K562 (cell line): ENCODE measurements around the gene SMARCA4. TPM values are rescaled to one million over a fixed set of nuclear protein-coding genes. Genes with fewer than 3 reads are reported as not detected.
A peak's percentile ranks its signal among the peaks of the same experiment; 100 is the strongest.

ENCODE experiments used
- ATAC-seq: fragments of 200-7000 bp; cut with Tn5 transposase; 3 replicates; pipeline ENCODE4 v1.9.1; 2020; ENCODE audit warnings: moderate library complexity
- BruUV-seq: library from RNA; stranded (reverse); fragments of 400-500 nt; replicated peaks from 2 replicates; lab custom pipeline; 2021; lab: Mats Ljungman, UMichigan
- CTCF ChIA-PET: fragments of 300-600 bp; formaldehyde crosslinking; extraction: SDS; loops from one replicate; lab custom pipeline; 2021; ENCODE audit warnings: low intra/inter-chr PET ratio; lab: Yijun Ruan, JAX
- POLR2A ChIA-PET: fragments of 300-600, 350-650 bp; sonication (Branson Sonifier 250); formaldehyde crosslinking; extraction: SDS; loops from one replicate; lab custom pipeline; 2021; ENCODE audit warnings: antibody characterized with exemption, inconsistent platforms; lab: Yijun Ruan, JAX
- DNase-seq, 4 experiments: peaks; one replicate each; pipeline versions ENCODE4 v3.0.0 to v3.0.0-alpha.2; 2011 to 2018; ENCODE audit warnings: low spot score in 3 of 4, mixed read lengths in 3 of 4; ENCODE audit errors: extremely low read depth in 1 of 4
- FAIRE-seq: peaks from 2 replicates; lab custom pipeline; 2011; peaks lifted over from hg19 to GRCh38; lab: Jason Lieb, UNC
- H2AFZ ChIP-seq: 2 replicates; pipeline ENCODE4 v1.6.0; 2011; ENCODE audit warnings: low read depth, low read length, control low read depth, inconsistent platforms
- H3K27ac ChIP-seq: fragments of 200-600 bp; 3 replicates; pipeline ENCODE4 v1.8.0; 2011; ENCODE audit warnings: low read depth, mild to moderate bottlenecking, control low read depth, inconsistent platforms, low read length, moderate library complexity, mixed read lengths; ENCODE audit errors: extremely low read depth
- H3K27me3 ChIP-seq, 2 experiments: fragments of 300-600 bp in 1 of 2; 2 replicates in 1 of 2; 3 replicates in 1 of 2; pipeline versions ENCODE4 v1.6.0 to v1.8.0; 2011; ENCODE audit warnings: inconsistent platforms in 2 of 2, low read length in 2 of 2, mild to moderate bottlenecking in 1 of 2, mixed read lengths in 1 of 2, moderate library complexity in 1 of 2; ENCODE audit not compliant: control insufficient read depth in 2 of 2, insufficient read depth in 2 of 2
- H3K36me3 ChIP-seq: fragments of 300-600 bp; 3 replicates; pipeline ENCODE4 v1.8.0; 2011; ENCODE audit warnings: mild to moderate bottlenecking, low read length, inconsistent platforms; ENCODE audit not compliant: control insufficient read depth, insufficient read depth
- H3K4me1 ChIP-seq, 2 experiments: fragments of 200-600 bp in 1 of 2; replicated peaks in 1 of 2; 2 replicates in 1 of 2; 3 replicates in 1 of 2; pipeline versions ENCODE4 v1.5.1 to v1.8.0; 2011; ENCODE audit warnings: inconsistent platforms in 2 of 2, low read length in 2 of 2, mild to moderate bottlenecking in 1 of 2, mixed read lengths in 1 of 2, moderate library complexity in 1 of 2; ENCODE audit not compliant: control insufficient read depth in 2 of 2, insufficient read depth in 2 of 2
- H3K4me2 ChIP-seq: 2 replicates; pipeline ENCODE4 v1.6.1; 2011; ENCODE audit warnings: low read length, control low read depth, inconsistent platforms, mixed read lengths; ENCODE audit not compliant: insufficient read depth
- H3K4me3 ChIP-seq: fragments of 200-600 bp; sonication (generic), shearing (Covaris generic); 2 replicates; pipeline ENCODE4 v1.5.1; 2016; ENCODE audit warnings: control low read depth, inconsistent platforms
- H3K79me2 ChIP-seq: fragments of 200-600 bp; 3 replicates; pipeline ENCODE4 v1.8.0; 2011; ENCODE audit warnings: low read length, inconsistent platforms; ENCODE audit not compliant: control insufficient read depth, insufficient read depth
- H3K9ac ChIP-seq, 2 experiments: 2 replicates each; pipeline versions ENCODE4 v1.6.0 to v1.6.1; 2011; ENCODE audit warnings: low read depth in 2 of 2, low read length in 2 of 2, control low read depth in 1 of 2, inconsistent platforms in 1 of 2, mild to moderate bottlenecking in 1 of 2, mixed read lengths in 1 of 2; ENCODE audit not compliant: insufficient read depth in 1 of 2
- H3K9me1 ChIP-seq: one replicate; pipeline ENCODE4 v1.6.0; 2011; ENCODE audit warnings: inconsistent platforms, mild to moderate bottlenecking, low read length, moderate library complexity; ENCODE audit not compliant: control insufficient read depth, insufficient read depth
- H3K9me3 ChIP-seq: replicated peaks from 2 replicates; pipeline ENCODE4 v1.5.1; 2011; ENCODE audit warnings: low read depth, low read length, inconsistent platforms; ENCODE audit not compliant: control insufficient read depth, insufficient read depth
- H4K20me1 ChIP-seq: replicated peaks from 2 replicates; pipeline ENCODE4 v1.6.1; 2011; ENCODE audit warnings: low read length, inconsistent platforms, mixed read lengths; ENCODE audit not compliant: control insufficient read depth, insufficient read depth
- ASH1L ChIP-seq: fragments of 450-650 bp; IDR thresholded peaks from 2 replicates; pipeline ENCODE4 v1.6.1; 2018; ENCODE audit warnings: borderline replicate concordance, mild to moderate bottlenecking, low read depth; ENCODE audit not compliant: partially characterized antibody
- BACH1 ChIP-seq: fragments of 200-800 bp; sonication (Bioruptor generic); IDR thresholded peaks from 2 replicates; pipeline ENCODE4 v1.6.1; 2016; ENCODE audit warnings: missing genetic modification characterization, missing compliant biosample characterization
- BCOR ChIP-seq: fragments of 450-650 bp; IDR thresholded peaks from 2 replicates; pipeline ENCODE4 v1.6.1; 2016
- CBFA2T3 ChIP-seq: fragments of 450-650 bp; IDR thresholded peaks from 2 replicates; pipeline ENCODE4 v1.6.1; 2017
- EP300 ChIP-seq: IDR thresholded peaks from 2 replicates; pipeline ENCODE4 v1.6.1; 2012; ENCODE audit warnings: low read length, improper control_type of control experiment
- HEY1 ChIP-seq: fragments of 250-450 bp; sonication (Bioruptor Pico); IDR thresholded peaks from 2 replicates; pipeline ENCODE4 v1.5.0; 2020; ENCODE audit warnings: mild to moderate bottlenecking, moderate library complexity, borderline replicate concordance
- NR2F6 ChIP-seq: fragments of 450-650 bp; formaldehyde crosslinking; IDR thresholded peaks from 2 replicates; pipeline ENCODE4 v1.4.0; 2020; ENCODE audit warnings: mild to moderate bottlenecking
- POLR2G ChIP-seq: fragments of 200-400 bp; formaldehyde crosslinking; IDR thresholded peaks from 2 replicates; pipeline ENCODE4 v1.6.1; 2017; ENCODE audit warnings: low read depth, mild to moderate bottlenecking, antibody characterized with exemption, low read length, moderate library complexity
- SNIP1 ChIP-seq: fragments of 450-650 bp; IDR thresholded peaks from 2 replicates; pipeline ENCODE4 v1.7.1; 2017; ENCODE audit warnings: low read depth, mild to moderate bottlenecking
- SRSF7 ChIP-seq: fragments of 200-400 bp; formaldehyde crosslinking; optimal IDR thresholded peaks from 2 replicates; pipeline ENCODE3; 2017; ENCODE audit warnings: mild to moderate bottlenecking, low read depth, low read length
- TGIF2 ChIP-seq: sonication (generic); formaldehyde crosslinking; IDR thresholded peaks from 2 replicates; pipeline ENCODE4 v1.8.1; 2022; ENCODE audit warnings: mild to moderate bottlenecking, missing genetic modification reagents, moderate library complexity
- TOE1 ChIP-seq, 2 experiments: fragments of 450-650 bp in 1 of 2; sonication (generic) in 1 of 2; formaldehyde crosslinking in 1 of 2; IDR thresholded peaks; 2 replicates each; pipeline versions ENCODE4 v1.7.1 to v1.8.0; 2016 to 2022; ENCODE audit warnings: borderline replicate concordance in 2 of 2, mild to moderate bottlenecking in 2 of 2, antibody characterized with exemption in 1 of 2, inconsistent platforms in 1 of 2, low read depth in 1 of 2, missing genetic modification reagents in 1 of 2, moderate library complexity in 1 of 2
- ZNF232 ChIP-seq: sonication (generic); formaldehyde crosslinking; IDR thresholded peaks from 2 replicates; pipeline ENCODE4 v1.8.0; 2022; ENCODE audit warnings: mild to moderate bottlenecking, missing genetic modification reagents
- ZNF584 ChIP-seq: fragments of 200-800 bp; sonication (Bioruptor generic); IDR thresholded peaks from 2 replicates; pipeline ENCODE4 v1.6.1; 2016; ENCODE audit warnings: low read depth, mild to moderate bottlenecking, missing genetic modification characterization, missing compliant biosample characterization
- WGBS: fragments of 100-300 bp; shearing (Covaris generic); methylation state at CpG from one replicate; pipeline ENCODE4 v1.1.6; 2016; ENCODE audit warnings: low coverage, mixed read lengths; ENCODE audit not compliant: insufficient coverage; ENCODE audit errors: missing lambda C conversion rate; 5-methylcytosine and 5-hydroxymethylcytosine counted together
- in situ Hi-C: fragments of 300-500 bp; cut with MboI; formaldehyde crosslinking; loops from 4 replicates; pipeline ENCODE4 v1.15.0; 2018; ENCODE audit warnings: inconsistent platforms, mixed read lengths
- intact Hi-C: fragments of 100-400 bp; cut with micrococcal nuclease; formaldehyde crosslinking; loops from 2 replicates; pipeline ENCODE4 v1.14.2; 2022
- polyA plus RNA-seq, 8 experiments: library from polyadenylated mRNA; depleted of rRNA in 4 of 8; stranded (reverse) in 5 of 8; unstranded in 3 of 8; fragments of >200 nt; fragmentation: Nextera tagmentation in 2 of 8; fragmentation: Illumina TruSeq in 1 of 8; extraction: Ambion mirVana in 2 of 8; extraction: Trizol in 1 of 8; gene quantifications; 2 replicates each; pipeline versions ENCODE4 v1.2.1 to v1.2.3, GENCODE V29; 2011 to 2014; ENCODE audit warnings: inconsistent platforms in 1 of 8, missing spikeins in 1 of 8
- total RNA-seq, 7 experiments: library from RNA; depleted of rRNA in 6 of 7; stranded (reverse); fragments of >200 nt in 6 of 7; fragmentation: Illumina TruSeq in 2 of 7; extraction: Trizol in 2 of 7; gene quantifications; 2 replicates each; pipeline versions ENCODE4 v1.2.1 to v1.2.3, GENCODE V29; 2011 to 2021; ENCODE audit warnings: low replicate concordance in 1 of 7
- TF ChIP-seq, protein P1 (sequence below): sonication (generic); formaldehyde crosslinking; IDR thresholded peaks from 2 replicates; pipeline ENCODE4 v1.8.1; 2022; ENCODE audit warnings: missing genetic modification reagents

The SMARCA4 gene
- total and polyA plus RNA-seq, 9 of the 15 experiments (the other 6 are each of a cell fraction or from before 2014, with no cell fraction given) = 19.3 to 207 (median 52.1) TPM

DNA sequence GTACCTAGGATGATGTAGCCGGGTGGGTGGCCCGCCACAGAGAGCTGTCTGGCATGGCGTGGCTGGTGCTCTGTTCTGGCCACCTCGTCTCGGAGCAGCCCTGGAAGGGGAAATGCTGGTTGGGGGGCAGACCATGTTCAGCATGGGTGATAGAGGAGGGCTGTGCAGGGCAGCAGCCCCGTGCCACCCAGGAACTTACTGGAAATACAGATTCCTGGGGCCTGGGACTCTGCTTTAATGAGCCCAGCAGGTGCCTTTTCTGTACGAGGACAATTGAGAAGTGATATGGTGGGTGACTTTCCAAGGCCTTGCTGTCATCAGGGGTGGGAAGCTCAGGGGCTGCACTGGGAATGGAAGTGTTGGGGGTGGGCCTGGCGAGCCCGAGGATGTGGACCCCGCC is 24.7 kb downstream of the SMARCA4 start:
- no peak overlapping the region for H3K4me2 ChIP-seq
- intact Hi-C loops = no loop called here
- in situ Hi-C loops = no loop called here
- H3K36me3 ChIP-seq = peaks cover 81% of the 10 kb centered on the region; the same call in 2 of the 3 replicates
- no peak overlapping the region for H2AFZ ChIP-seq
- H3K79me2 ChIP-seq = peaks cover 42% of the 10 kb centered on the region
- no TSS peak for BruUV-seq
- H3K4me3 ChIP-seq = no peak overlapping the region
- POLR2A ChIA-PET = no interaction called here
- no peak for FAIRE-seq
- 92% methylated on average over 9 of the region's 10 CpGs for WGBS
- no peak for ATAC-seq
- CTCF ChIA-PET = no interaction called here
- no peaks in the 10 kb centered on the region; the same call in 1 of the 2 replicates for H4K20me1 ChIP-seq
- H3K9ac ChIP-seq = no peak overlapping the region
- TF ChIP-seq ZNF584 (CRISPR knock-in tag) (no peak), POLR2G (0 out of 2 replicates have a peak, but pooled peaks have one; percentile 5), CBFA2T3 (peak; percentile 77)
- H3K9me1 ChIP-seq = no peaks in the 10 kb centered on the region
- H3K4me1 ChIP-seq = peaks cover 0 to 3% of the 10 kb centered on the region in 2 experiments; a peak in 1 of 5 replicates
- DNase-seq = no peak
- no peak overlapping the region for H3K27ac ChIP-seq
- no peaks in the 10 kb centered on the region for H3K9me3 ChIP-seq
- H3K27me3 ChIP-seq = no peaks in the 10 kb centered on the region

DNA sequence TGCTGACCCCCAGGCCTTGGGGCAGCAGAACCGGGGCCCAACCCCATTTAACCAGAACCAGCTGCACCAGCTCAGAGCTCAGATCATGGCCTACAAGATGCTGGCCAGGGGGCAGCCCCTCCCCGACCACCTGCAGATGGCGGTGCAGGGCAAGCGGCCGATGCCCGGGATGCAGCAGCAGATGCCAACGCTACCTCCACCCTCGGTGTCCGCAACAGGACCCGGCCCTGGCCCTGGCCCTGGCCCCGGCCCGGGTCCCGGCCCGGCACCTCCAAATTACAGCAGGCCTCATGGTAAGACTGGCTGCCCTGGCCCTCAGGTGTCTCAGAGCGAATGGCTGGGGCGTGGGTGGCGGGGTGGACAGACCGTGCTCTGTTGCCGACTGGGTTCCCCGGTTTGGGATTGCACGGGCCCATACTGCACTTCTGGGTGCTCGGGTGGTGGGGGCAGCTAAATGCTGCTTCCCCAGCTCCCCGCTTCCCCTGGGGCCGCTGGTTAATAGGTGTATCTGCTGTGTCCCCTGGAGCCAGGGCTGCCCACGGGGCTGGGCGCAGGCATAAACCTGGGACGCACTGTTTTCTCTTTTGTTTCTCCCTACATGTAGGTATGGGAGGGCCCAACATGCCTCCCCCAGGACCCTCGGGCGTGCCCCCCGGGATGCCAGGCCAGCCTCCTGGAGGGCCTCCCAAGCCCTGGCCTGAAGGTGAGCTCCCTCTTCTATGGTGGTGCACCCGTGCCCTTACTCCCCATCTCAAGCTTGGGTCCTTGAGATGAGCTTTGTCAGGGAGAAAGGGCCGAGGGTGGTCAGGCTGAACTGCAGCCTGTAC is 25.7 kb downstream of the SMARCA4 start:
- CTCF ChIA-PET = no interaction called here
- Histone ChIP-seq H3K79me2 (peaks cover 32% of the 10 kb centered on the region), H3K4me3 (no peak overlapping the region), H3K4me1 (peaks cover 0 to 3% of the 10 kb centered on the region in 2 experiments; a peak in 1 of 5 replicates), H2AFZ (no peak overlapping the region), H3K9ac (no peak overlapping the region; a peak in 1 of 4 replicates), H3K9me1 (no peaks in the 10 kb centered on the region), H3K9me3 (no peaks in the 10 kb centered on the region), H3K27ac (no peak overlapping the region), H3K27me3 (no peaks in the 10 kb centered on the region), H4K20me1 (no peaks in the 10 kb centered on the region), H3K36me3 (peaks cover 81% of the 10 kb centered on the region; the same call in 2 of the 3 replicates), H3K4me2 (no peak overlapping the region)
- POLR2A ChIA-PET = no interaction called here
- ATAC-seq (no peak), DNase-seq (no peak), FAIRE-seq (no peak)
- in situ Hi-C loops = no loop called here
- BruUV-seq = no TSS peak
- intact Hi-C loops = no loop called here
- 91% methylated on average over 19 of the region's 32 CpGs for WGBS
- TF ChIP-seq SNIP1 (no peak), TOE1 (IDR thresholded peaks at IDR 0.05; ENCODE audit: borderline replicate concordance) (no peak), TOE1 (CRISPR knock-in tag; IDR thresholded peaks at IDR 0.05; ENCODE audit: borderline replicate concordance, low read depth) (no peak), NR2F6 (CRISPR knock-in tag) (no peak), HEY1 (CRISPR knock-in tag) (no peak), ASH1L (no peak), TGIF2 (CRISPR knock-in tag) (no peak), ZNF232 (CRISPR knock-in tag) (no peak), EP300 (no peak), BACH1 (tag) (no peak), BCOR (no peak), SRSF7 (no peak)
- TF ChIP-seq, protein P1, sequence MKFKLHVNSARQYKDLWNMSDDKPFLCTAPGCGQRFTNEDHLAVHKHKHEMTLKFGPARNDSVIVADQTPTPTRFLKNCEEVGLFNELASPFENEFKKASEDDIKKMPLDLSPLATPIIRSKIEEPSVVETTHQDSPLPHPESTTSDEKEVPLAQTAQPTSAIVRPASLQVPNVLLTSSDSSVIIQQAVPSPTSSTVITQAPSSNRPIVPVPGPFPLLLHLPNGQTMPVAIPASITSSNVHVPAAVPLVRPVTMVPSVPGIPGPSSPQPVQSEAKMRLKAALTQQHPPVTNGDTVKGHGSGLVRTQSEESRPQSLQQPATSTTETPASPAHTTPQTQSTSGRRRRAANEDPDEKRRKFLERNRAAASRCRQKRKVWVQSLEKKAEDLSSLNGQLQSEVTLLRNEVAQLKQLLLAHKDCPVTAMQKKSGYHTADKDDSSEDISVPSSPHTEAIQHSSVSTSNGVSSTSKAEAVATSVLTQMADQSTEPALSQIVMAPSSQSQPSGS (CRISPR knock-in tag) = no peak
